ENCODE results near the gene KLHL29.

GRCh38 chr2:23468474-23469141 lies 83.6 kb downstream of the KLHL29 start:
- TF ChIP-seq MXI1 (IDR thresholded peaks at IDR 0.05; ENCODE audit: low read depth, low read length) (no peak), TCF12 (IDR thresholded peaks at IDR 0.05) (no peak), USF1 (IDR thresholded peaks at IDR 0.05; ENCODE audit: borderline replicate concordance, low read depth) (no peak), RAD21 (IDR thresholded peaks at IDR 0.05; ENCODE audit: low read length) (no peak), POLR2AphosphoS5 (IDR thresholded peaks at IDR 0.05; ENCODE audit: low read depth, low read length) (no peak), REST (IDR thresholded peaks at IDR 0.05; ENCODE audit: low read depth, low read length) (no peak), RFX5 (IDR thresholded peaks at IDR 0.05; ENCODE audit: low read length) (no peak), EP300 (IDR thresholded peaks at IDR 0.05; ENCODE audit: borderline replicate concordance in 1 of 2, low read depth in 1 of 2, low read length in 1 of 2) (no peak), ELF1 (IDR thresholded peaks at IDR 0.05) (no peak)
- TF ChIP-seq, protein P1, sequence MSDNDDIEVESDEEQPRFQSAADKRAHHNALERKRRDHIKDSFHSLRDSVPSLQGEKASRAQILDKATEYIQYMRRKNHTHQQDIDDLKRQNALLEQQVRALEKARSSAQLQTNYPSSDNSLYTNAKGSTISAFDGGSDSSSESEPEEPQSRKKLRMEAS (IDR thresholded peaks at IDR 0.05; ENCODE audit: low read depth) = no peak
- TF ChIP-seq, protein P2, sequence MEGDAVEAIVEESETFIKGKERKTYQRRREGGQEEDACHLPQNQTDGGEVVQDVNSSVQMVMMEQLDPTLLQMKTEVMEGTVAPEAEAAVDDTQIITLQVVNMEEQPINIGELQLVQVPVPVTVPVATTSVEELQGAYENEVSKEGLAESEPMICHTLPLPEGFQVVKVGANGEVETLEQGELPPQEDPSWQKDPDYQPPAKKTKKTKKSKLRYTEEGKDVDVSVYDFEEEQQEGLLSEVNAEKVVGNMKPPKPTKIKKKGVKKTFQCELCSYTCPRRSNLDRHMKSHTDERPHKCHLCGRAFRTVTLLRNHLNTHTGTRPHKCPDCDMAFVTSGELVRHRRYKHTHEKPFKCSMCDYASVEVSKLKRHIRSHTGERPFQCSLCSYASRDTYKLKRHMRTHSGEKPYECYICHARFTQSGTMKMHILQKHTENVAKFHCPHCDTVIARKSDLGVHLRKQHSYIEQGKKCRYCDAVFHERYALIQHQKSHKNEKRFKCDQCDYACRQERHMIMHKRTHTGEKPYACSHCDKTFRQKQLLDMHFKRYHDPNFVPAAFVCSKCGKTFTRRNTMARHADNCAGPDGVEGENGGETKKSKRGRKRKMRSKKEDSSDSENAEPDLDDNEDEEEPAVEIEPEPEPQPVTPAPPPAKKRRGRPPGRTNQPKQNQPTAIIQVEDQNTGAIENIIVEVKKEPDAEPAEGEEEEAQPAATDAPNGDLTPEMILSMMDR (IDR thresholded peaks at IDR 0.05) = no peak

Data from SK-N-SH (cell line).